Stimulated activated CD8-positive, alpha-beta memory T cell treated with anti-CD3 and anti-CD28 coated beads, Interleukin-4, amount 100 ng/mL, for 1 hour (primary cell): ENCODE measurements around the gene MYO7B.

ENCODE experiments used
- DNase-seq, 2 donors: peaks; one replicate each; pipeline ENCODE4 v3.0.0-alpha.2; 2020; ENCODE audit warnings: low read depth in 2 of 2, low spot score in 1 of 2

MYO7B gene

DNA sequence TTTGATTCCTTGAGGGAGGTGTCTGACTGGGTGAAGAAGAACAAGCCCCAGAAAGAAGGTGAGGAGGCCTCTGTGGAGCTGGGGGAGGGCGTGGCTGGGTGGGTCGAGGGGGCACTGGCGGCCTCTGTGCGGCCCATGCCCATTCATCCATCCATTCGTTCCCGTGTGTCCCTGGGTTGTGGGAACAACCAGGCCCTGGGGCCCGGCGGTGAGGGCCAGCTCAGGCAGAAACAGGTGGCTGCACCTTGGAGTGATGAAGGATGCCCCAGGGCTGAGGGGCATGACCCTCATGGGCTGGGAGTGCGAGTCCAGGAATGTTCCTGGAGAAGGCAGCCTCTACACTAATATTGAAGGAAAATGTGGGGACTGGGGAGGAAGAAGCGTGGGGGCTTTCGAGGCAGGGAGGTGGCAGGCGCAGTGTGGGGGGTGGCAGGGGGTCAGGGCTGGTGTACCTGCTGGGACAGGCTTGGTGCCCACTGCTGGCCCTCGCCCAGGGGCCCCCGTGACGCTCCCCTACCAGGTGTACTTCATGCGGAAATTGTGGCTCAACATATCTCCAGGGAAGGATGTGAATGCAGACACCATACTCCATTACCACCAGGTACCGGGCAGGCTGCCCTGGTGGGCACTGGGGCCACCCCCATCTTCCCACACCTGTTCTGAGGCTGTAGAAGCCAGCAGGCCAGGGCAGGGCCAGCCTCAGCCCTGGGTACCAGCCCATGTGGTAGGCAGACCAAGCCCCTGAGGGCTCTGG is 99.3 kb downstream of the MYO7B start:
- DNase-seq: no peak

GRCh38 chr2:127635380-127636237 is 100.1 kb downstream of the MYO7B start:
- DNase-seq: no peak

- DNase-seq: no peak
Observed at GRCh38 chr2:127636248-127637235, 101.1 kb downstream of the MYO7B start.

GRCh38 chr2:127637236-127637630 is 101.8 kb downstream of the MYO7B start:
- DNase-seq: no peak

DNA sequence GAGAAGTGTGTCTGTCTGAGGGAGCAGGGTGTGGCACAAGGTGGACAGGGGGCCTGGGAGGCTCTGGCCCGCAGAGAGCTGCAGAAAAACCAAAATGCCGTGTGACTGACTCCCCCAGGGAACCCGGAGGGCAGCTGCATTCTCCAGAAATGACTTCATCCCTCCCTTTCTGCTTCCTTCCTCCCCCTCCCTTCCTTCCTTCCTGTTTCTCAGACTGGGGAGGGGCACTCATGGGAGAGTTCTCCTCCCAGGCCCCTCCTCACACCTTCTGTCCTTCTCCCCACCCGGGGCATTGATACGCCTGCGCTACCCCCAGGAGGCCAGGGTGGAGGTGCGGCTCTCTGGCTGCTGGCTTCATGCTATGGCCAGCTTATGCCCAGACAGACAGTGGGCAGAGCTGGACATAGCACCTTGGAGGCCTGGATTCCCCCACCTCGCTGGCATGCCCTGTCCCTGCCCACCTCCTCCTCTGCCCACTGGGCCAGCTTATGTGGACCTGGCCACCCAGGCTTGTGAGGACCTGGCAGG is 102.3 kb downstream of the MYO7B start:
- no peak for DNase-seq

DNA sequence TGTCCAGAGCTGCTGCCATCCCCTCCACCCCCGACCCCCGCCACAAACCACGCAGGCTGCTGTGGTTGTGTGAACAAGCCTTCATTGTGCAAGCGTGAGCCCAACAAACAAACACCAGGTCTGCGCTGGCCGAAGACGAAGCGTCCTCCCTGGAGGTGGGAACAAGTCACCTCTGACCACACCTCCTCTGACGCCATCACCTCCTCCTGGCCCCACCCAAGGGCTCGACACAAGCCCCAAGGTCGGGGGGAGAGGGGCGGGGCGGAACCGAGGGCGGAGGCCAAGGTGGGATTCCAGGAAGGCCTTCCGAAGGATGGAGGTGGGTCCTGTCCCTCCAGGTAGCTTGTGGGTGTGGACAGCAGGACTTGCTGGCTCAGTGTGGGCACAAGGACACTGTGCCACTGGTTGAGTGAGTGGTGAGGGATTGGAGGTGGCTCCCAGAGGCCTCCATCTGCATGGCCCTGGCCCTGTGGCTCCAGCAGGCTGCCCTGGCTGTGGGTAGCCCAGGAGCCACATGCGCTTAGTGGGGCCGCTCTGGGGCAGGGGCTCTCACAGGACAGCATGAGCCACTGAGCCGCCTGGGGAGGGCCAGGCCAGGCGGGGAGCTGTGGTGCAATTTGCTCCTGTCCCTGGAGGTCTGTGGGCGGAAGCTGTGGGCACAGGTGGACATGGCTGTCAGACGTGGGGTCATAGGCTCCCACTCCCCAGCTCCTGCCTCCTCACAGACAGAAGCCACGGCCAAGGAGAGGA is 103.1 kb downstream of the MYO7B start:
- no peak for DNase-seq

DNA sequence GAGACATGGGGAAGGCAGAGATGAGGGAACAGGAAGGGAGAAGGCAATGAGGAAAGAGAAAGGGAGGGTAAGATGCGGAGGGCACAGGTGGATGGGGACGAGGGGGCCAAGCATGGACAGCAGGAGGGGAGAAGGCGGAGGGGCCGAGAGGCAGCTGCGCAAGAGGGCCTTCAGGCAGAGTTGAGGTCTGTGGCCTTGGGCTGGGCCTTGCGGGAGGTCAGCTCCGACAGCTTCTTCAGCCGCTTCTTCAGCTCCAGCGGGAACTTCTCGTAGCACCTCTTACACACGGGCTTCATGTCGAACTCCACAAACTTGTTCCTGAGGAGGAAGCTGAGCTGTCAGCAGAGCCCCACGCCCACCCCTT is 103.6 kb downstream of the MYO7B start:
- DNase-seq: no peak

- no peak for DNase-seq
Observed at GRCh38 chr2:127640082-127641072, 104.9 kb downstream of the MYO7B start.

GRCh38 chr2:127641133-127641532 is 105.7 kb downstream of the MYO7B start:
- DNase-seq: no peak

- DNase-seq: peak in 1 of 2 donors; percentile 21
Observed at GRCh38 chr2:127641846-127642507, 106.5 kb downstream of the MYO7B start.

DNA sequence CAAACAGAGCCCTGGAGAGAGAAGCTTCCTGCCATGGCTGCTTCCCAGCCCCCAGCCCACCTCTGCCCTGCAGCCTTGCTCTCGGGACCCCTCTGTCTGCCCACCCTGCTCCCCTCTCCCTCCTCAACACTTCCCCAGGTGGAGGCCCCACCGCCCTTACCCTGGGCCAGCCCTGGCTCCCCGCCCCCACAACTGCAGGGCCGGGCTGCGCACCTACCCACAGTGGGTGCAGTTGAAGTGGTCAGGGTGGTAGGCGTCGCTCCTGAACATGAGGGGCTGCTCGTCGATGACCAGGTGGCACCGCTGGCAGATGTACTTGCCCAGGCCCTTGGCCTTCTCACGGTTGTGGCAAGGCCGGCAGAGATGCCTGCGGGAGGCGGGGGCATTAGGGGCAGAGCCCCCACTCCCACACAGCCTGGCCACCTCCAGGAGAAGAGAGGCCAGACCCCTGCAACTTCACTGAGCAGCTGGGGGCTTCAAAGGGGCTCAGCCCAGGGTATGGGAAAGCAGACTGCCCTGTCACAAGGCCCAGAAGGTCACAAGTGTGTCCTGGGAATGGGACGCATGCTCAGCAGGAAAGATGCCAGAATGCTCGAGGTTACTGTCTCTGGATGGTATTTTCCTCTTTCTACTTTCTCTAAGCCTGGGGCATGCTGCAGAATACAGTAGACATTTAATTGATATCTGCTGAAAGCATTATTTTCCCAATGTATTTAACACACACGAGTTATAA is 107.4 kb downstream of the MYO7B start:
- DNase-seq: no peak

- no peak for DNase-seq
Observed at GRCh38 chr2:127643439-127644065, 108.1 kb downstream of the MYO7B start.

GRCh38 chr2:127644066-127645025 is 108.9 kb downstream of the MYO7B start:
- DNase-seq: no peak

GRCh38 chr2:127645026-127645394 is 109.5 kb downstream of the MYO7B start:
- no peak for DNase-seq

GRCh38 chr2:127645395-127646291 is 110.2 kb downstream of the MYO7B start, which contains the start of gene GPR17:
GPR17 (plus strand) TSS chr2:127646153; CDS start chr2:127650736, 4,583 bp downstream.
- no peak for DNase-seq
